HepG2 (cell line): ENCODE results near the gene ICE2.

Source experiments
- BHLHE40 ChIP-seq: IDR thresholded peaks from 2 replicates; pipeline ENCODE4 v1.6.1; 2011; ENCODE audit warnings: low read length, improper control_type of control experiment
- CTCF ChIP-seq: sonication (generic); formaldehyde crosslinking; IDR thresholded peaks from 2 replicates; pipeline ENCODE4 v1.5.0; 2020; ENCODE audit warnings: mild to moderate bottlenecking, missing genetic modification reagents, moderate library complexity
- KAT7 ChIP-seq: IDR thresholded peaks from 2 replicates; pipeline ENCODE4 v1.6.1; 2018; ENCODE audit warnings: borderline replicate concordance, missing compliant biosample characterization
- NFE2L2 ChIP-seq: fragments of 150-350 bp; IDR thresholded peaks from 2 replicates; pipeline ENCODE4 v1.6.1; 2014; ENCODE audit warnings: low read length
- NFIC ChIP-seq: IDR thresholded peaks from 2 replicates; pipeline ENCODE4 v1.6.1; 2012; ENCODE audit warnings: mild to moderate bottlenecking, low read length, inconsistent platforms
- PHF21A ChIP-seq: sonication (generic); formaldehyde crosslinking; IDR thresholded peaks from 2 replicates; pipeline ENCODE4 v1.5.0; 2020; ENCODE audit warnings: mild to moderate bottlenecking, missing genetic modification reagents
- POLR2AphosphoS5 ChIP-seq: IDR thresholded peaks from 2 replicates; pipeline ENCODE4 v1.6.1; 2012; ENCODE audit warnings: low read depth, low read length
- REST ChIP-seq, 2 experiments: IDR thresholded peaks; 2 replicates each; pipeline ENCODE4 v1.6.1; 2011 to 2012; ENCODE audit warnings: low read length in 2 of 2, borderline replicate concordance in 1 of 2, low read depth in 1 of 2, mild to moderate bottlenecking in 1 of 2, moderate library complexity in 1 of 2
- SP2 ChIP-seq: sonication (generic); formaldehyde crosslinking; IDR thresholded peaks from 2 replicates; pipeline ENCODE4 v1.5.1; 2020; ENCODE audit warnings: mild to moderate bottlenecking, missing genetic modification reagents
- U2AF1 ChIP-seq: fragments of 200-400 bp; formaldehyde crosslinking; optimal IDR thresholded peaks from 2 replicates; pipeline ENCODE3; 2017; ENCODE audit warnings: mild to moderate bottlenecking, low read depth, low read length
- ZBTB26 ChIP-seq: IDR thresholded peaks from 2 replicates; pipeline ENCODE4 v1.6.1; 2016; ENCODE audit warnings: missing compliant biosample characterization, missing genetic modification reagents, borderline replicate concordance
- ZNF572 ChIP-seq: sonication (generic); formaldehyde crosslinking; IDR thresholded peaks from 2 replicates; pipeline ENCODE4 v1.5.1; 2020; ENCODE audit warnings: mild to moderate bottlenecking, missing genetic modification reagents
- ZNF724P ChIP-seq: sonication (generic); formaldehyde crosslinking; IDR thresholded peaks from 2 replicates; pipeline ENCODE4 v1.8.0; 2022; ENCODE audit warnings: missing genetic modification reagents, borderline replicate concordance

- TF ChIP-seq CTCF (no peak), PHF21A (no peak), ZNF572 (CRISPR knock-in tag) (no peak), U2AF1 (no peak), ZBTB26 (CRISPR knock-in tag) (no peak), NFIC (no peak), KAT7 (CRISPR knock-in tag) (no peak; the same call in 1 of the 2 replicates), ZNF724P (CRISPR knock-in tag) (no peak), NFE2L2 (no peak), POLR2AphosphoS5 (no peak), SP2 (CRISPR knock-in tag) (no peak), BHLHE40 (no peak), REST (IDR thresholded peaks at IDR 0.05; ENCODE audit: borderline replicate concordance in 1 of 2, low read depth in 1 of 2, low read length in 2 of 2) (no peak)
These were observed 104.7 kb downstream of the ICE2 start for GRCh38 chr15:60374209-60374608.
